Inflammatory macrophage treated with lipopolysaccharide for 1 hour (primary cell): ENCODE data around the gene PMM1.
"Not testable (repeated sequence)": the region's sequence is repeated elsewhere in the genome, so short reads cannot be mapped to it uniquely, and the experiment has no call there.

ENCODE experiments used
- DNase-seq, 2 donors: peaks; one replicate each; pipeline ENCODE4 v3.0.0-alpha.2; 2020 to 2022

Gene PMM1

DNA sequence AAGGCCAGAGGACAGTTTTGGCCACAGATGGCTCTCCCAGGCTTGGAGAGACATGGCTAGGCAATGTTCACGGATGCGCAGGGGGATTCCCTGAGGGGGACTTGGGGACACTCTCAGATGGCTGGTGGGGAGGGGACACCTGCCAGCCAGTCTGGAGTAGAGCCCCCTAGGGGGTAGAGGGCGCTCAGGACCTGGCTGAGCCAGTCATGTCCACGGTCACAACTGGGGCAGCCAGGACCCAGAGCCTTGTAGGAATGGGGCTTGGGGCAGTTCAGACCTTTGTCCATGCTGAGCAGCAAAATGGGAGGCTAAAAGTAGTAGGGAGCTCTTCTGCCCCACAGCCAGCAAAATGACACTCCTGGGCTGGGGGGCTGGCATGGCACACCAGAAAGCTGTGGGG is 27.2 kb downstream of the PMM1 start:
- DNase-seq, result no peak

DNA sequence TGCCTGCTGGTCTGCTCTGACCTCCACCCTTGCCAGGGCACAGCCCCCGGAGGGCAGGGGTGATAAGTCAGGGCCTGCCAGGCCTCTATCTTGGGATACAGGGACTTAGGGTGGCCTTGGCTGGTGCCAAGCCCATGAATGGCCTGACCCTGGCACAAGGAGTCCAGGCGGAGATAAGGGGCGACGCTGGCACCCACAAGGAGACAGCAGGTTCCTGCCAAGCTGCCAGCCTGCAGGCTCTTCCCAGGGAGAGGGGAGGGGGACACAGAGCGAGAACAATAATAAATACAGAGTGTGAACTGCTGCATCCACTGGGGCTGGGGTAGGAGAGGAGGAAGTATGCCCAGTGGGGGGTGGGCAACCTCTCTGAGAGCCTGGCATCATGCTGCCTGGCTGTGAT is 27.9 kb downstream of the PMM1 start:
- DNase-seq, result no peak

- no peak for DNase-seq
These were observed 28.3 kb downstream of the PMM1 start for GRCh38 chr22:41561335-41561734.

DNA sequence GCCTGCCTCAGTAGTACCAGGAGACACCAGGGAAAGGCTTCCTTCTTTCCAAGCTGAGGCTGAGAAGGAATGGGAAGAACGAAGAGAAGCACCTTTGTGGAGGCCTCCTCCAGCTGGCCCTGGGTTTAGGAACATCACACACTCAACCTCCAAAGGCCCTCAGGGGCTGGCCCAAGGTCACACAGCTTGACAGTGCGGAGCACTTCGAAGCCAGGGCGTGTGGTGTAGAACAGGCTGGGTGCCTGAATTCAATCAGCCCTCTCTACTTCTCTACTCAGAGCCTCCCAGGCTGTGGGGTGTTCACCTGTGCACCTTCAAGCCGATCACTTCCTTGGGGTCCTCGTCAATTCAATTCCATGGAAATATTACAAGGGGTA is 29.6 kb downstream of the PMM1 start:
- DNase-seq, result no peak

- not testable (repeated sequence) for DNase-seq
These were observed 31.4 kb downstream of the PMM1 start for GRCh38 chr22:41558241-41558630.

GRCh38 chr22:41557401-41558240 is 32.0 kb downstream of the PMM1 start:
- DNase-seq, result no peak

- no peak for DNase-seq
These were observed 33.1 kb downstream of the PMM1 start for GRCh38 chr22:41556561-41556960.

DNA sequence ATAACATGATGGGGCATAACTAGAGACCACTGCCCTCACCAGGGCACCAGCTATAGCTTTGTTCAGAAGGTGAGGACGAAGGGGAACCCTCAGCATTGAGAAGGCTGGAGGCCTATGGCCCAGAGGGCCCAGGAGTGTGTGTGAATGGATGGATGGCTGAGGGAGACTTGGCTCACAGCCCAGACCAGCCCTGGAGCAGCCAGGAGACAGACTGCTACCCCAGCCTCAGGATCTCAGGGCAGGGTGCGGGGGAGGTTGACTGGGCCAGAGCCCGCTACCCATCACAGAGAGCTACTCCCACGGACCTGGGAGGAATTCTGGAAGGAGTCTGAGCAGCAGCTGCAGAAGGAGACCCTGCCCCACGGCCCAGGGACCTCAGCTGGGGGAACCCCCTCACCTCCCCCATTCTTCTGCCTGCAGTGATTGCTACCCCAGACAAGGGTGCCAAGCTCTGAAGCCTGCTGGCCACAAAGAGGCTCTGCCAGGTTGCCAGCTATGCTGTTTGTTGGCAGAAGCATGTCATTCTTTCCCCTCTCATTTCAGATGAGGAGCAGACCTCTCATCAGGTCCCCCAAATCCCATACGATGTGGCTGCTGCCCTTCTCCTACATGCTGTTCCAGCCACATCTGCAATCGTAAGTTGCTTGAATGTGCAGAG is 34.2 kb downstream of the PMM1 start:
- no peak for DNase-seq

DNA sequence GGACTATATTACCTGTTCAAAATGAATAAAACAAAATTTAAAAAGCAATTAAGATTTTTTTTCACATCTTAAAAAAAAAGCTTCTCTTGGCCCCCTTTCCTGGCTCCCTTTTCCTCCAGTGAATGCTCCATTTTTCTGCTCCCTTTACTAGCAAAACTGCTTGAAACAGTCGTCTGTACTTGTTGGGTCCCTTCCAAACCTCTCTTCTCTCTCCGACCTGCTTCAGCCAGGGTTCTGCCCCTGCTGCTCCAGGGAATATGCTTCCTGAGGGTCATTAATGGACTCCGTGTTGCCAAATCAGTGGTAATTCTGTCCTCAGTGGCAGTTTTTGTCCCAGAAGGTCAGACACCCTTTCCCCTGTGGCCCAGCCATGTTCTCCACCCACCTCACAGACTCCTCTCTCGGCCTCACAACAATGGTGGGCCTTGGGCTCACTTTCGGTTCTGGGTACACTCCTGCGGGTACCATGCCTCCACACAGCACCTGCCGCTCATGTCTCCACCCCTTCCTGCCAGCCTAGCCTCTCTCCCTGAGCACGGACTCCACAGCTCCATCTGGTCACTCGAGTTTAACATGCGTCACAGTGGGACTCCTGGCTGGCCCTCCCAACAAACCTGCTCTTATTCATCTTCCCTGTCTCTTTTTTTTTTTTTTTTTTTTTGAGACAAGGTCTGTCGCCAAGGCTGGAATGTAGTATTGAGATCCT is 37.6 kb downstream of the PMM1 start:
- DNase-seq, result no peak

DNA sequence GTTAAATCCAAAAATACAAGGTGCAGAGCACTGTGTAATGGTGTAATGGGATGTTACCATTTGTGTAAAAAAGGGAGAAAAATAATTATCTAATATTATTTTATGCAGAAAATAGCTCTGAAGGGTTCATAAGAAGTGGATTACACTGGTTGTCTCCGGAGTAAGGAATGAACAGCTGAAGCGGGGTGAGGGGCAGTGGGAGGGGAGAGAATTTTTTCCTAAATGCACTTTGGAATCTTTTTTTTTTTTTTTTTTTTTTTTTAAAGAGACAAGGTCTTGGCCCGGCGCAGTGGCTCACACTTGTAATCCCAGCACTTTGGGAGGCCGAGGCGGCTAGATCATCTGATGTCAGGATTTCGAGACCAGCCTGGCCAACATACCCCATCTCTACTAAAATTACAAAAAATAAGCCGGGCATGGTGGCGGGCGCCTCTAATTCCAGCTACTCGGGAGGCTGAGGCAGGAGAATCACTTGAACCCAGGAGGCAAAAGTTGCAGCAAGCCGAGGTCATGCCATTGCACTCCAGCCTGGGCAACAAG is 38.6 kb downstream of the PMM1 start:
- no peak for DNase-seq

DNA sequence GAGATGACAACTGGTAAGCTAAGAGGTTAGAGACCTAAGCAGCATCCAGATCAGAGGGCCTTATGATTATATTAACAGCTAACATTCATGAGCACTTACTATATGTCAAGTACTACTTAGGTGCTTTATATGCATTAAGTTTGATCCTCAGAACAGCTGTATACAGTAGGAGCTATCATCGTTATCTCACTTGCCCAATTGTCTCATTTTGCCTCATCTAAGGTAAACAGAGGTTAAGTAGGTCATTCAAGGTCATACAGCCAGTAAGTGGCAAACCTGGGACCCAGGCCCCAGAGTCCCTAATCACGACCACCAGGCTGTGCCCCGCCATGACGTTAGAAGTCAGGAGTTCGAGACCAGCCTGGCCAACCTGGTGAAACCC is 40.8 kb downstream of the PMM1 start:
- no peak for DNase-seq

GRCh38 chr22:41544671-41545476 is 44.8 kb downstream of the PMM1 start:
- DNase-seq, result no peak

- DNase-seq, result peak; percentile 98 to 99
These were observed 45.6 kb downstream of the PMM1 start, which contains the start of gene POLR3H for GRCh38 chr22:41543854-41544670. Gene POLR3H (minus strand): TSS chr22:41544470. CDS start chr22:41544101, 369 bp downstream.

GRCh38 chr22:41542224-41542623 is 47.4 kb downstream of the PMM1 start:
- no peak for DNase-seq

GRCh38 chr22:41541484-41541883 is 48.2 kb downstream of the PMM1 start:
- DNase-seq, result no peak

DNA sequence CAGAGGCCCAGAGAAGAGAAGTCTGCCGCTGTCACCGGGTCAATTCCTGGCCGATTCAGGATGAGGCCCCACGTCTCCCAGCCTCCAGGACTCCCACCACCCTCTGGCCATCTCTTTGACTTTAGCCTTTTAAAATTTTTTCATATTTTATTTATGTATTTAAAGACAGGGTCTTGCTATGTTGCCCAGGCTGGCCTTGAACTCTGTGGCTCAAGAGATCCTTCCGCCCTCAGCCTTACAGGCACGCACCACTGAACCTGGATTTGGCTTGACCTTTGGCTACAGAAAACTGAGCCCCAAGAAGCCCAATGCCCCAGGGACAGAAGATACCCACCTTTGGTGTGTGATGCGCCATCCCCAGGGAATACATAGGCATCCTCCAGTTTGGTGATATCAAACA is 49.3 kb downstream of the PMM1 start:
- no peak for DNase-seq

GRCh38 chr22:41540006-41540315 is 49.7 kb downstream of the PMM1 start:
- DNase-seq, result no peak

DNA sequence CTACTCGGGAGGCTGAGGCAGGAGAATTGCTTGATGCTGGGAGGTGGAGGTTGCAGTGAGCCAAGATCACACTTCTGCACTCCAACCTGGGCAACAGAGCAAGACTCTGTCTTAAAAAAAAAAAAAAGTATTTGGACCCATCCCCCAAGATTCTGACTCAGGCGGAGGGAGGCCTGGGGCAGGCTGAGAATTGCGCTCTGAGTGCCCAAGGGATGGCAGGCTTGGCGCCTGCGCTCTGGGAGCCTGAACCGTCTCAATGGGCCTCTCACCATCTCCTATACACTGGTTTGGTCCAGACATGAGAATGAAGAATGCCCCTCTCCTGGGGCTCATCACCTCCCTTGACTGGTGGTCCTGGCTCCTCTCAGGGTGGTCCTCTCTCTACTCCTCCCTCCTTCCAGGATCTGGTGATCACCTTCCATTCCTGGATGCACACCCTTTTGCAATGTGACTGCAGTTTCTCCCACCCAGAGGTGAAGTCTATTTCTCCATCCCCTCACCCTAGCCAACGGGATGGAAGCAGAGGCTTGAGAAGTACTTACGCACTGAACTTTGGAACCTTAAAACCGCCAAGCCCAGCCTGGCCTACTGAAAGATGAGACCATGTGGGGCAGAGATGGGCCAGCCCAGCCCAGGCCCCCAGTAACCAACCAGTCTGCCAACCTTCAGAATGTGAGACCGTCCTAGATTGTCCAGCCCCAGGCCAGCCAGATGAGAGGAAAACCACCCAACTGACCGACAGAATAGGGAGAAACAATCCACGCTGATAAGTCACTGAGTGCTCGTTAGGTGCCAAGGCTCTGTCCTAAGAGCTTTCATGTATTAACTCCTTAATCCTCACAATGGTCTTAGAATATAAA is 50.3 kb downstream of the PMM1 start:
- no peak for DNase-seq

DNA sequence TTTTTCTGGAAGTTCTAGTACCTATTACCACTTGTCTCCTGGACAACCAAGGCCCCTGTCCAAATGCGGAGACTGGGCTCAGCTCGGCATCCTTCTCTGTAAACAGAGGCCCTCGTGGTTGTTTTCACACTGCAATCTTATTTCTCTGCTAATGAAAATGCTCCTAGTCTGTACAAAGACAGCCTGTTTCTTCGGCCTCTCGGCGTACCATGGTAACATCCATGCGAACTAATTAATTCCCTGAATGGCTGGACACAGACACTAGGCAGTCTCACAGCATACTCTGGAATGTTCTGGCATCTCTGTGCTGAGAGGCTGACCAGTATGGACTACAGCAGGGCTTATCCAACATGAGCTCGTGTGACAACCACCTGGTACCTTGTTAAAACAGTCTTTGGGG is 51.1 kb downstream of the PMM1 start:
- DNase-seq, result no peak

- DNase-seq, result no peak
These were observed 52.4 kb downstream of the PMM1 start for GRCh38 chr22:41537203-41537602.

DNA sequence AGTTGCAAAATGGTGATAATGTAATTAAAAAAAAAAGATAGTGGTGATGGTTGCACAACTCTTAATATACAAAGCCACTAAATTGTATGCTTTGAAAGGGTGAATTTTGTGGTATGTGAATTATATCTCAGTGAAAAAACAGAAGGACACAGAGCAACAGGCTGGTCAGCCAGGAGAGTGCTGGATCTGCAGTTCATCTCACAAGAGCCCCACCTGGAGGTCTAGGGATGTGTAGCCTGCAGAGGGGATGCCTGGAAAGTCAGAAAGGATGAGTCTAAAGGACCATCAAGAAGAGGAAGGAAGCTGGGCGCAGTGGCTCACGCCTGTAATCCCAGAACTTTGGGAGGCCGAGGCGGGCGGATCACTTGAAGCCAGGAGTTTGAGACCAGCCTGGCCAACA is 54.4 kb downstream of the PMM1 start:
- no peak for DNase-seq
